Keratinocyte (primary cell): ENCODE measurements around the gene SHCBP1L. TPM values are rescaled to one million over a fixed set of nuclear protein-coding genes. Genes with fewer than 3 reads are reported as not detected.

Experiments used
- DNase-seq: peaks from one replicate; pipeline ENCODE4 v3.0.0-alpha.2; 2011; ENCODE audit warnings: low read depth, missing footprints, low spot score
- FAIRE-seq: peaks from 2 replicates; lab custom pipeline; 2011; peaks lifted over from hg19 to GRCh38; lab: Jason Lieb, UNC
- H2AFZ ChIP-seq: 2 replicates; pipeline ENCODE4 v1.6.0; 2012; ENCODE audit warnings: low read length, control low read depth, inconsistent platforms; ENCODE audit not compliant: control insufficient read depth
- H3K27ac ChIP-seq: 2 replicates; pipeline ENCODE4 v1.5.1; 2011; ENCODE audit warnings: low read length; ENCODE audit not compliant: control insufficient read depth, insufficient read depth
- H3K27me3 ChIP-seq: 3 replicates; pipeline ENCODE4 v1.6.0; 2011; ENCODE audit warnings: low read length; ENCODE audit not compliant: control insufficient read depth, insufficient read depth; ENCODE audit errors: extremely low read depth
- H3K36me3 ChIP-seq, 2 experiments: 2 replicates in 1 of 2; 3 replicates in 1 of 2; pipeline ENCODE4 v1.5.1; 2011; ENCODE audit warnings: low read length in 2 of 2, mild to moderate bottlenecking in 1 of 2; ENCODE audit not compliant: control insufficient read depth in 2 of 2, insufficient read depth in 2 of 2; ENCODE audit errors: extremely low read depth in 1 of 2
- H3K4me1 ChIP-seq: 3 replicates; pipeline ENCODE4 v1.5.1; 2011; ENCODE audit warnings: low read length; ENCODE audit not compliant: control insufficient read depth, insufficient read depth; ENCODE audit errors: extremely low read depth
- H3K4me2 ChIP-seq: 3 replicates; pipeline ENCODE4 v1.6.0; 2011; ENCODE audit warnings: low read depth, low read length; ENCODE audit not compliant: control insufficient read depth, insufficient read depth; ENCODE audit errors: extremely low read depth
- H3K4me3 ChIP-seq, 3 experiments: fragments of 200-600 bp in 1 of 3; sonication (generic) in 1 of 3; 2 replicates in 2 of 3; 3 replicates in 1 of 3; pipeline ENCODE4 v1.5.1; 2011 to 2016; ENCODE audit warnings: low read length in 3 of 3, mild to moderate bottlenecking in 3 of 3, control low read depth in 2 of 3, inconsistent platforms in 1 of 3, low read depth in 1 of 3, mixed read lengths in 1 of 3, mixed run types in 1 of 3, moderate library complexity in 1 of 3; ENCODE audit not compliant: control insufficient read depth in 2 of 3, insufficient read depth in 2 of 3; ENCODE audit errors: extremely low read depth in 1 of 3
- H3K79me2 ChIP-seq: 2 replicates; pipeline ENCODE4 v1.6.0; 2012; ENCODE audit warnings: low read length; ENCODE audit not compliant: control insufficient read depth, insufficient read depth
- H3K9ac ChIP-seq: 3 replicates; pipeline ENCODE4 v1.6.0; 2011; ENCODE audit warnings: low read length; ENCODE audit not compliant: control insufficient read depth, insufficient read depth; ENCODE audit errors: extremely low read depth
- H3K9me1 ChIP-seq: 3 replicates; pipeline ENCODE4 v1.6.0; 2011; ENCODE audit warnings: low read length; ENCODE audit not compliant: control insufficient read depth, insufficient read depth; ENCODE audit errors: extremely low read depth
- H3K9me3 ChIP-seq: 2 replicates; pipeline ENCODE4 v1.5.1; 2012; ENCODE audit warnings: low read depth, low read length; ENCODE audit not compliant: control insufficient read depth
- H4K20me1 ChIP-seq: 3 replicates; pipeline ENCODE4 v1.6.0; 2011; ENCODE audit warnings: low read length; ENCODE audit not compliant: control insufficient read depth, insufficient read depth; ENCODE audit errors: extremely low read depth
- EZH2 ChIP-seq: IDR thresholded peaks from one replicate; pipeline ENCODE4 v1.6.1; 2012; ENCODE audit warnings: inconsistent platforms, mild to moderate bottlenecking, low read length, moderate library complexity
- dilution Hi-C: fragments of 300-500 bp; cut with MboI; formaldehyde crosslinking; loops from one replicate; pipeline ENCODE4 v1.7.0; 2020; ENCODE audit warnings: low sequenced_read_pairs; ENCODE audit not compliant: extremely low pct_ligation_motif_present
- polyA plus RNA-seq, 5 experiments: library from polyadenylated mRNA; depleted of rRNA in 3 of 5; stranded (reverse) in 3 of 5; stranded (forward) in 1 of 5; unstranded in 1 of 5; fragments of >200 nt; gene quantifications; 1 replicate in 1 of 5; 2 replicates in 3 of 5; 3 replicates in 1 of 5; pipeline versions ENCODE4 v1.2.1 to v1.2.3, GENCODE V29; 2011 to 2012; ENCODE audit warnings: missing spikeins in 2 of 5, low read depth in 1 of 5, low replicate concordance in 1 of 5
- TF ChIP-seq, protein P1 (sequence below), 3 experiments: IDR thresholded peaks in 1 of 3; conservative IDR thresholded peaks in 1 of 3; optimal IDR thresholded peaks in 1 of 3; 2 replicates in 2 of 3; 3 replicates in 1 of 3; pipeline versions ENCODE3 to v1.5.1; 2011; ENCODE audit warnings: low read length in 3 of 3, mild to moderate bottlenecking in 3 of 3, moderate library complexity in 2 of 3, control low read depth in 1 of 3, inconsistent platforms in 1 of 3; ENCODE audit not compliant: insufficient read depth in 2 of 3; ENCODE audit errors: extremely low read depth in 1 of 3

The SHCBP1L gene
- polyA plus RNA-seq, 1 donor (not counting 4 experiments of a cell fraction or from before 2014, with no cell fraction given): not detected

DNA sequence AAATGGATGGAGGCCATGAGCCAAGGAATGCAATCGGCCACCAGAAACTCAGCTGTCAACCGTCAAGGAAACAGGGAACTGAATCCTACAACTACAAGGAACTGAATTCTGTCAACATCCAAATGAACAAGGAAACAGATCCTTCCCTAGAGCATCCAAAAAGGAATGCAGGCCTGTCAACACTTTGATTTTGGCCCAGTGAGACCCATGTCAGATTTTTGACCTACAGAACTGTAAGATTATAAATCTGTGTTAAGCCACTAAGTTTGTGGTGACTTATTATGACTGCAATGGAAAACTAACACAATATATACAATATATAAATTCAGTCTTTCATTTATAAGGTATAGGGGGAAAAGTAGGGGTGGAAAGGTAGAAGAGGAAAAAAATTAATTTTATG lies 55.3 kb downstream of the SHCBP1L start:
- dilution Hi-C loops: no loop called here
- TF ChIP-seq EZH2: no peak
- TF ChIP-seq, protein P1, sequence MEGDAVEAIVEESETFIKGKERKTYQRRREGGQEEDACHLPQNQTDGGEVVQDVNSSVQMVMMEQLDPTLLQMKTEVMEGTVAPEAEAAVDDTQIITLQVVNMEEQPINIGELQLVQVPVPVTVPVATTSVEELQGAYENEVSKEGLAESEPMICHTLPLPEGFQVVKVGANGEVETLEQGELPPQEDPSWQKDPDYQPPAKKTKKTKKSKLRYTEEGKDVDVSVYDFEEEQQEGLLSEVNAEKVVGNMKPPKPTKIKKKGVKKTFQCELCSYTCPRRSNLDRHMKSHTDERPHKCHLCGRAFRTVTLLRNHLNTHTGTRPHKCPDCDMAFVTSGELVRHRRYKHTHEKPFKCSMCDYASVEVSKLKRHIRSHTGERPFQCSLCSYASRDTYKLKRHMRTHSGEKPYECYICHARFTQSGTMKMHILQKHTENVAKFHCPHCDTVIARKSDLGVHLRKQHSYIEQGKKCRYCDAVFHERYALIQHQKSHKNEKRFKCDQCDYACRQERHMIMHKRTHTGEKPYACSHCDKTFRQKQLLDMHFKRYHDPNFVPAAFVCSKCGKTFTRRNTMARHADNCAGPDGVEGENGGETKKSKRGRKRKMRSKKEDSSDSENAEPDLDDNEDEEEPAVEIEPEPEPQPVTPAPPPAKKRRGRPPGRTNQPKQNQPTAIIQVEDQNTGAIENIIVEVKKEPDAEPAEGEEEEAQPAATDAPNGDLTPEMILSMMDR (optimal IDR thresholded peaks at IDR 0.05 in 1 of 3, IDR thresholded peaks at IDR 0.05 in 1 of 3, conservative IDR thresholded peaks at IDR 0.05 in 1 of 3; ENCODE audit: extremely low read depth in 1 of 3, insufficient read depth in 2 of 3, low read length in 3 of 3): no peak

DNA sequence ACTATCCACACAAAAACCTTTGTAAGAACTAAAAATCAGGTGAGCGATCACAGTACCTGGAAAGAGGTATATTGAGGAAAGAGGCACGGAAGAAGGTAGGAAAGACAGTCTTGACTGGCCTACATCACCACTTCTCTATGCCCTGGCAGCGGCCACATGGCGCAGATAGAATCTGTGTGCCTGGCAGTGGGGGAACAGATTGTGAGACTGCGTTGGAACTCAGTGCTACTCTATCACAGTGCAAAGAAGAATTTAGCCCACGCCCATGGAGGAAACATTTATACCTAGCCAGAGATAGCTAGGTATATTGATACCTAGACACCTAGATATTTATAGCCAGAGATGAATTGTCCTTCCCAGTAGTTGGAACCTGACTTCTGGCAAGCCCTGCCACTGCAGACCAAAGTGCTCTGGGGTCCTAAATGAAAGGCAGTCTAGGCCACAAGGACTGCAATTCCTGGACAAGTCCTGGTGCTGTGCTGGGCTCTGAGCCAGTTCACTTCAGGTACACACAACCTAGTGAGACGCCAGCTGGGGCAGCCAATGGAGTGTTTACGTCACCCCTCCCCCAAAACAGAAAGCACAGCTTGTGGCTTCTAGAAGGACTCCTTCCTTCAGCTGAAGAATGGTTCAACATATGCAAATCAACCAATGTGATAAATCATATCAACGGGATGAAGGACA lies 61.9 kb downstream of the SHCBP1L start:
- Histone ChIP-seq H3K4me1 (no peaks in the 10 kb centered on the region), H3K4me2 (no peak overlapping the region), H3K79me2 (no peaks in the 10 kb centered on the region), H3K9me3 (no peaks in the 10 kb centered on the region), H3K27me3 (no peaks in the 10 kb centered on the region), H3K9me1 (no peaks in the 10 kb centered on the region), H3K36me3 (peaks cover 5 to 10% of the 10 kb centered on the region in 2 experiments), H3K4me3 (no peak overlapping the region), H3K9ac (no peak overlapping the region), H2AFZ (no peak overlapping the region), H4K20me1 (no peaks in the 10 kb centered on the region), H3K27ac (no peak overlapping the region)
- dilution Hi-C loops: no loop called here
- TF ChIP-seq, protein P1 (optimal IDR thresholded peaks at IDR 0.05 in 1 of 3, IDR thresholded peaks at IDR 0.05 in 1 of 3, conservative IDR thresholded peaks at IDR 0.05 in 1 of 3; ENCODE audit: extremely low read depth in 1 of 3, insufficient read depth in 2 of 3, low read length in 3 of 3): no peak
- no peak for TF ChIP-seq EZH2
- FAIRE-seq (no peak), DNase-seq (no peak)

More for the DNA sequence above, 55.3 kb downstream of the SHCBP1L start:
- no peaks in the 10 kb centered on the region for H3K79me2 ChIP-seq
- H3K4me2 ChIP-seq: no peak overlapping the region
- H3K27me3 ChIP-seq: no peaks in the 10 kb centered on the region
- DNase-seq (no peak), FAIRE-seq (no peak)
- H3K27ac ChIP-seq: no peak overlapping the region
- H2AFZ ChIP-seq: no peak overlapping the region
- no peaks in the 10 kb centered on the region for H3K9me1 ChIP-seq
- H3K9ac ChIP-seq: no peak overlapping the region
- no peaks in the 10 kb centered on the region for H4K20me1 ChIP-seq
- no peaks in the 10 kb centered on the region for H3K9me3 ChIP-seq
- H3K4me1 ChIP-seq: no peaks in the 10 kb centered on the region
- H3K4me3 ChIP-seq: no peak overlapping the region
- H3K36me3 ChIP-seq: no peaks in the 10 kb centered on the region
